Upper lobe of left lung (tissue), 4 donors: ENCODE results near the gene RUVBL2.

Experiments used
- CTCF ChIP-seq, 6 experiments: fragments of 450-650 bp in 4 of 6; fragments of 200-600 bp in 2 of 6; sonication (generic) in 2 of 6; IDR thresholded peaks; one replicate each; pipeline ENCODE4 v1.5.1; 2016 to 2019; ENCODE audit warnings: antibody characterized with exemption in 6 of 6
- POLR2A ChIP-seq, 4 donors: fragments of 450-650 bp; IDR thresholded peaks; one replicate each; pipeline ENCODE4 v1.5.1; 2016 to 2017; ENCODE audit warnings: antibody characterized with exemption in 4 of 4, mild to moderate bottlenecking in 2 of 4
- POLR2AphosphoS5 ChIP-seq, 2 donors: sonication (generic); formaldehyde crosslinking; IDR thresholded peaks; one replicate each; pipeline ENCODE4 v1.5.1; 2017; ENCODE audit warnings: antibody characterized with exemption in 2 of 2

GRCh38 chr19:48993175-48994034, at the start of gene RUVBL2, which contains the start of gene GYS1:
- peak; percentile 95 to 100 (median 100) for TF ChIP-seq CTCF (IDR thresholded peaks at IDR 0.05)
- TF ChIP-seq POLR2AphosphoS5 (IDR thresholded peaks at IDR 0.05): peak; percentile 85 to 97
- TF ChIP-seq POLR2A (IDR thresholded peaks at IDR 0.05): peak in 3 of 4 donors; percentile 74 to 92 (median 90)
